NCI-H146 treated with DMSO at 0.1 percent for 48 hours (cell line): ENCODE results near the gene SDCBP2.
A peak's percentile ranks its signal among the peaks of the same experiment; 100 is the strongest.

Experiments
- DNase-seq: peaks from one replicate; lab custom pipeline; 2025; ENCODE audit not compliant: unreplicated experiment; lab: John Stamatoyannopoulos, UW

SDCBP2 gene

GRCh38 chr20:1331801-1332453 is 3.0 kb upstream of the SDCBP2 start:
- no peak for DNase-seq

- DNase-seq = no peak
Measured at GRCh38 chr20:1331101-1331500, 2.2 kb upstream of the SDCBP2 start.

- no peak for DNase-seq
Measured at GRCh38 chr20:1330075-1330830, 1.3 kb upstream of the SDCBP2 start.

GRCh38 chr20:1327827-1328679 is 886 bp downstream of the SDCBP2 start:
- DNase-seq = no peak

GRCh38 chr20:1327241-1327653 is 1.7 kb downstream of the SDCBP2 start:
- DNase-seq = no peak

- DNase-seq = no peak
Measured at GRCh38 chr20:1326031-1326930, 2.7 kb downstream of the SDCBP2 start.

GRCh38 chr20:1325173-1326030 is 3.5 kb downstream of the SDCBP2 start:
- DNase-seq = peak; percentile 91

GRCh38 chr20:1324598-1325172 is 4.3 kb downstream of the SDCBP2 start:
- peak; percentile 87 for DNase-seq

- DNase-seq = no peak
Measured at GRCh38 chr20:1323830-1324597, 4.9 kb downstream of the SDCBP2 start.

- no peak for DNase-seq
Measured at GRCh38 chr20:1323256-1323655, 5.7 kb downstream of the SDCBP2 start.

- DNase-seq = no peak
Measured at GRCh38 chr20:1322511-1323245, 6.3 kb downstream of the SDCBP2 start.

GRCh38 chr20:1321654-1321939 is 7.3 kb downstream of the SDCBP2 start:
- no peak for DNase-seq

- no peak for DNase-seq
Measured at GRCh38 chr20:1320902-1321653, 7.9 kb downstream of the SDCBP2 start.

GRCh38 chr20:1320016-1320415 is 8.9 kb downstream of the SDCBP2 start:
- no peak for DNase-seq

- DNase-seq = no peak
Measured at GRCh38 chr20:1319462-1319861, 9.5 kb downstream of the SDCBP2 start.

GRCh38 chr20:1319051-1319450 is 9.9 kb downstream of the SDCBP2 start:
- no peak for DNase-seq

- no peak for DNase-seq
Measured at GRCh38 chr20:1317545-1318255, 11.2 kb downstream of the SDCBP2 start.
